ENCODE data around the gene PRDX5. TPM values are rescaled to one million over a fixed set of nuclear protein-coding genes. Genes with fewer than 3 reads are reported as not detected.
A peak's percentile ranks its signal among the peaks of the same experiment; 100 is the strongest.

PRDX5 gene
- total RNA-seq = 100 to 1,000 TPM in 2 of 6 experiments, 10 to 100 TPM in 4; 84.0 to 172 (median 89.3) TPM
- long read RNA-seq, transcript PRDX5-201 (6 exons, 893 nt) = major isoform, 56 of 68 reads
- long read RNA-seq, partial matches to known transcripts = 3 of 68 reads
- long read RNA-seq, other reads (novel, unspliced or antisense) = 4 of 68 reads

GRCh38 chr11:64317961-64318765, at the start of gene PRDX5:
Gene PRDX5 (plus strand): TSS chr11:64318121. CDS start chr11:64318216, 95 bp downstream.
- intact Hi-C loops (cut with DNase I) = no loop called here
- peak; percentile 97 to 98 (median 98) for DNase-seq
- TF ChIP-seq POLR2A (IDR thresholded peaks at IDR 0.05) (peak; percentile 91), CTCF (IDR thresholded peaks at IDR 0.05) (peak; percentile 25 to 50 (median 36))
- 0% methylated on average over 19 of the region's 61 CpGs for WGBS (ENCODE audit: insufficient coverage, low coverage, low lambda C conversion rate, missing lambda C conversion rate)
- H3K9me3 ChIP-seq = no peaks in the 10 kb centered on the region
- H3K27me3 ChIP-seq = no peaks in the 10 kb centered on the region
- peaks cover 0 to 22% (median 10%) of the 10 kb centered on the region in 4 donors for H3K36me3 ChIP-seq
- H3K4me3 ChIP-seq = peak within 1 kb of the TSS; percentile 86 to 94 (median 93)
- ATAC-seq = peak; percentile 82 to 89 (median 86)
- H3K27ac ChIP-seq = peak within 1 kb of the TSS; percentile 92 to 99 (median 97)
- H3K4me1 ChIP-seq = peaks cover 0 to 15% (median 7%) of the 10 kb centered on the region in 4 donors

- H3K27ac ChIP-seq = peak overlapping the region; percentile 91 to 92 (median 91)
- no peaks in the 10 kb centered on the region for H3K36me3 ChIP-seq
- H3K9me3 ChIP-seq = no peaks in the 10 kb centered on the region
- WGBS (ENCODE audit: insufficient coverage, low coverage, low lambda C conversion rate, missing lambda C conversion rate) = 0% methylated on average over 4 of the region's 34 CpGs
- peaks cover 0 to 33% (median 17%) of the 10 kb centered on the region in 4 donors for H3K4me1 ChIP-seq
- H3K27me3 ChIP-seq = no peaks in the 10 kb centered on the region
- H3K4me3 ChIP-seq = peak overlapping the region; percentile 81 to 94 (median 92)
- DNase-seq (peak; percentile 71 to 78 (median 71)), ATAC-seq (peak; percentile 2 to 15 (median 3))
- TF ChIP-seq POLR2A (IDR thresholded peaks at IDR 0.05) (no peak), CTCF (IDR thresholded peaks at IDR 0.05) (no peak)
- intact Hi-C loops (cut with DNase I) = no loop called here
These were observed 48.9 kb upstream of the PRDX5 start for GRCh38 chr11:64268893-64269539.

- Histone ChIP-seq H3K4me3 (peak overlapping the region; percentile 81 to 94 (median 92)), H3K27ac (peak overlapping the region; percentile 91 to 92 (median 91)), H3K4me1 (peaks cover 0 to 34% (median 17%) of the 10 kb centered on the region in 4 donors), H3K27me3 (no peaks in the 10 kb centered on the region), H3K36me3 (no peaks in the 10 kb centered on the region), H3K9me3 (no peaks in the 10 kb centered on the region)
- intact Hi-C loops (cut with DNase I) = no loop called here
- peak; percentile 97 to 99 (median 98) for DNase-seq
- ATAC-seq = peak; percentile 78 to 87 (median 82)
- TF ChIP-seq POLR2A (IDR thresholded peaks at IDR 0.05) (peak; percentile 50), CTCF (IDR thresholded peaks at IDR 0.05) (peak in 1 of 4 donors; percentile 21)
- WGBS (ENCODE audit: insufficient coverage, low coverage, low lambda C conversion rate, missing lambda C conversion rate) = 0% methylated on average over 5 of the region's 58 CpGs
These were observed 48.2 kb upstream of the PRDX5 start for GRCh38 chr11:64269540-64270220.

All from right lobe of liver (tissue), 6 donors.